H9 (cell line): ENCODE measurements around the gene COL23A1. TPM values are rescaled to one million over a fixed set of nuclear protein-coding genes. Genes with fewer than 3 reads are reported as not detected.

Experiments used
- DNase-seq: peaks from one replicate; pipeline ENCODE4 v3.0.0-alpha.2; 2017
- H2AFZ ChIP-seq: one replicate; pipeline ENCODE4 v1.6.1; 2013; ENCODE audit warnings: mild to moderate bottlenecking, low read length, control low read depth, moderate library complexity
- H2AK5ac ChIP-seq: 2 replicates; pipeline ENCODE4 v1.6.1; 2013; ENCODE audit warnings: low read length, control low read depth, mixed read lengths; ENCODE audit not compliant: insufficient read length
- H2BK120ac ChIP-seq: one replicate; pipeline ENCODE4 v1.6.1; 2013; ENCODE audit warnings: low read depth, mild to moderate bottlenecking, low read length, control low read depth, inconsistent platforms; ENCODE audit not compliant: poor library complexity, severe bottlenecking
- H2BK12ac ChIP-seq: 2 replicates; pipeline ENCODE4 v1.6.1; 2013; ENCODE audit warnings: low read length, control low read depth, mixed read lengths, low read depth; ENCODE audit not compliant: insufficient read length
- H2BK15ac ChIP-seq: 2 replicates; pipeline ENCODE4 v1.6.1; 2013; ENCODE audit warnings: low read depth, low read length, control low read depth
- H2BK20ac ChIP-seq: one replicate; pipeline ENCODE4 v1.6.1; 2013; ENCODE audit warnings: low read depth, mild to moderate bottlenecking, low read length, control low read depth, inconsistent platforms; ENCODE audit not compliant: poor library complexity, severe bottlenecking
- H2BK5ac ChIP-seq: 2 replicates; pipeline ENCODE4 v1.6.1; 2013; ENCODE audit warnings: low read length, control low read depth, mixed read lengths; ENCODE audit not compliant: insufficient read length
- H3K14ac ChIP-seq: 2 replicates; pipeline ENCODE4 v1.6.1; 2013; ENCODE audit warnings: low read length, control low read depth; ENCODE audit not compliant: insufficient read depth
- H3K18ac ChIP-seq: 2 replicates; pipeline ENCODE4 v1.6.1; 2013; ENCODE audit warnings: low read depth, mild to moderate bottlenecking, mixed read lengths, low read length, control low read depth; ENCODE audit not compliant: insufficient read length
- H3K23ac ChIP-seq: 2 replicates; pipeline ENCODE4 v1.6.1; 2013; ENCODE audit warnings: low read length, control low read depth, mixed read lengths, low read depth; ENCODE audit not compliant: insufficient read length
- H3K23me2 ChIP-seq: 2 replicates; pipeline ENCODE4 v1.6.1; 2013; ENCODE audit warnings: low read depth, mild to moderate bottlenecking, mixed read lengths, low read length, control low read depth; ENCODE audit not compliant: insufficient read length, poor library complexity, severe bottlenecking
- H3K27ac ChIP-seq: 2 replicates; pipeline ENCODE4 v1.5.1; 2013; ENCODE audit warnings: low read length, control low read depth, mixed read lengths, low read depth; ENCODE audit not compliant: insufficient read length
- H3K27me3 ChIP-seq: 2 replicates; pipeline ENCODE4 v1.6.1; 2013; ENCODE audit warnings: low read length, control low read depth, inconsistent platforms; ENCODE audit not compliant: insufficient read depth
- H3K4ac ChIP-seq: 2 replicates; pipeline ENCODE4 v1.6.1; 2013; ENCODE audit warnings: low read depth, mild to moderate bottlenecking, control low read depth, inconsistent platforms, low read length, moderate library complexity
- H3K4me1 ChIP-seq: 2 replicates; pipeline ENCODE4 v1.6.1; 2013; ENCODE audit warnings: low read length, control low read depth, inconsistent platforms; ENCODE audit not compliant: insufficient read depth
- H3K4me2 ChIP-seq: 2 replicates; pipeline ENCODE4 v1.6.1; 2013; ENCODE audit warnings: low read length, control low read depth, mixed read lengths; ENCODE audit not compliant: insufficient read length, insufficient read depth
- H3K56ac ChIP-seq: 2 replicates; pipeline ENCODE4 v1.6.1; 2013; ENCODE audit warnings: low read depth, mild to moderate bottlenecking, mixed read lengths, low read length, control low read depth; ENCODE audit not compliant: insufficient read length
- H3K79me1 ChIP-seq: 2 replicates; pipeline ENCODE4 v1.6.1; 2013; ENCODE audit warnings: low read depth, mild to moderate bottlenecking, moderate library complexity, low read length, control low read depth, inconsistent platforms; ENCODE audit not compliant: insufficient read depth, poor library complexity, severe bottlenecking
- H3K79me2 ChIP-seq: 2 replicates; pipeline ENCODE4 v1.6.1; 2013; ENCODE audit warnings: low read length, control low read depth, inconsistent platforms; ENCODE audit not compliant: insufficient read depth
- H3K9ac ChIP-seq: 2 replicates; pipeline ENCODE4 v1.6.1; 2013; ENCODE audit warnings: low read length, control low read depth, mixed read lengths; ENCODE audit not compliant: insufficient read length; ENCODE audit errors: extremely low read depth
- H3K9me3 ChIP-seq: one replicate; pipeline ENCODE4 v1.6.1; 2013; ENCODE audit warnings: low read depth, low read length, inconsistent platforms; ENCODE audit not compliant: control insufficient read depth
- H3T11ph ChIP-seq: one replicate; pipeline ENCODE4 v1.6.1; 2013; ENCODE audit warnings: mild to moderate bottlenecking, low read length, control low read depth, inconsistent platforms
- H4K20me1 ChIP-seq: one replicate; pipeline ENCODE4 v1.6.1; 2013; ENCODE audit not compliant: control insufficient read depth, insufficient read length, insufficient read depth
- H4K5ac ChIP-seq: 2 replicates; pipeline ENCODE4 v1.6.1; 2013; ENCODE audit warnings: low read depth, mild to moderate bottlenecking, mixed read lengths, low read length, control low read depth; ENCODE audit not compliant: insufficient read length
- H4K8ac ChIP-seq: replicated peaks from 2 replicates; pipeline ENCODE4 v1.6.1; 2013; ENCODE audit warnings: low read length, control low read depth, mixed read lengths, low read depth; ENCODE audit not compliant: insufficient read length
- H4K91ac ChIP-seq: 2 replicates; pipeline ENCODE4 v1.6.1; 2013; ENCODE audit warnings: low read depth, mild to moderate bottlenecking, moderate library complexity, mixed read lengths, low read length, control low read depth; ENCODE audit not compliant: insufficient read length
- H3K27ac Mint-ChIP-seq, 3 experiments: 2 replicates in 2 of 3; 3 replicates in 1 of 3; pipeline ENCODE4 v1.8.0; 2020 to 2021; ENCODE audit warnings: mixed read lengths in 3 of 3, mild to moderate bottlenecking in 1 of 3, moderate library complexity in 1 of 3
- H3K27me3 Mint-ChIP-seq: 2 replicates; pipeline ENCODE4 v1.8.0; 2021; ENCODE audit warnings: low read depth, mild to moderate bottlenecking, moderate library complexity, mixed read lengths
- H3K36me3 Mint-ChIP-seq, 3 experiments: 2 replicates in 2 of 3; 3 replicates in 1 of 3; pipeline ENCODE4 v1.8.0; 2020 to 2021; ENCODE audit warnings: low read depth in 3 of 3, mixed read lengths in 3 of 3; ENCODE audit not compliant: insufficient read depth in 1 of 3
- H3K4me1 Mint-ChIP-seq, 2 experiments: 2 replicates each; pipeline ENCODE4 v1.8.0; 2020; ENCODE audit warnings: mixed read lengths in 2 of 2
- H3K4me3 Mint-ChIP-seq, 2 experiments: 2 replicates in 1 of 2; 3 replicates in 1 of 2; pipeline ENCODE4 v1.8.0; 2020 to 2021; ENCODE audit warnings: mild to moderate bottlenecking in 2 of 2, mixed read lengths in 2 of 2, moderate library complexity in 1 of 2
- H3K9me3 Mint-ChIP-seq, 2 experiments: 2 replicates in 1 of 2; 3 replicates in 1 of 2; pipeline ENCODE4 v1.8.0; 2020; ENCODE audit warnings: mild to moderate bottlenecking in 2 of 2, mixed read lengths in 2 of 2, moderate library complexity in 1 of 2
- WGBS: extraction: QIAGEN DNeasy Blood & Tissue Kit; methylation state at CpG from one replicate; pipeline ENCODE4 v1.1.7; 2013; ENCODE audit warnings: missing lambda C conversion rate, low lambda C conversion rate, mixed read lengths; ENCODE audit not compliant: insufficient read length; ENCODE audit errors: extremely low coverage; 5-methylcytosine and 5-hydroxymethylcytosine counted together
- total RNA-seq: library from RNA; stranded (reverse); gene quantifications from 2 replicates; pipeline ENCODE4 v1.2.1, GENCODE V29; 2021
- TF ChIP-seq, protein P1 (sequence below): fragments of 200-600 bp; sonication (generic); conservative IDR thresholded peaks from 3 replicates; pipeline ENCODE4 v1.8.0; 2021; ENCODE audit warnings: antibody characterized with exemption, mild to moderate bottlenecking

Gene COL23A1
- total RNA-seq, 1 experiment from 2014 or later = 2.6 TPM

DNA sequence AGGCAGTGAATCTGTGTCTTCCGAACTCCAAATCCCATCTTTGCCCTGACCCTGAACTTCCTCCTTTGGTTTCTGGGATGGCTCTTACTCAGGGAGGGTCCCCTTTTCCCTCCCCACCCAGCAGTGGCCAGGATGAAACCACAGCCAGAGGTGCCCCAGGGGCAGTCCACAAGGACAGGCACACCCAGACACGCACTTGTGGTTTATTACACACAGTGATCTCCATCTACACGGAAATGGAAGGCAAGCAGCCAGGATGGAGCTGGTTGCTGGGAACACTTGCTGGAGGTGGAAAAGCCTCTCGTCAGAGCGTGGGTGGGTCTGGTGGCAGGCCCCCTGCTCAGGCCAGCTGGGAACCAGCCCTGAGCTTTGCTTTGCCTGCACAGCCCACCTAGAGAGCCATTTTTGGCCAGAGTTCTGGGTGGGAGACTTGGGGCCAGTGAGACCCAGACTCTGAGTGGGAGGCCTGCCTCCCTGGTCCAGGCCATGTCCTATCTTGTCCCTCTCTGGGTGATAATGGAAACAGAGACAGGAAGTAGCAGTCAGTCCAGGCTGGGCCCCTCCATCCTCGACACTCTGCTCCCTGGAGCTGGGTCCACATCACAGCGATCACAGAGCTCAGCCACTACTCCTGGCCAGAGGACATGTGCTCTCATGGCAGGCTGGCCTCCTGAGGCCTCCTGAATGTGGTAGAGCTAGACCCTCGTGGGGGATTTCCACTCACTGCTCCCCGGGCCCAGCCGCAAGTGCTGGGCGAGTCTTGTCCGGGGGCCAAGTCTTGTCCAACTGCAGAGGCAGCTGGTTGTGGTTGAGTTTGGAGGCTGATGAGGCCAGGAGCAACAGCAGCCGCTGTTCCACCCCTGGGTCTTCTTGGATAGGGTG is 352.5 kb downstream of the COL23A1 start:
- H3K27me3 Mint-ChIP-seq = peaks cover 4% of the 10 kb centered on the region
- Histone ChIP-seq H3K4me2 (no peak overlapping the region), H3K14ac (no peak overlapping the region; the same call in 1 of the 2 replicates), H3K79me1 (no peaks in the 10 kb centered on the region), H2BK12ac (no peak overlapping the region), H3K4me1 (no peaks in the 10 kb centered on the region), H3K18ac (no peak overlapping the region), H4K91ac (no peak overlapping the region), H2BK120ac (no peak overlapping the region), H3K9ac (no peak overlapping the region), H2BK20ac (no peak overlapping the region), H3K56ac (no peak overlapping the region), H3K27me3 (no peaks in the 10 kb centered on the region), H4K20me1 (peaks cover 2% of the 10 kb centered on the region), H3K9me3 (no peaks in the 10 kb centered on the region), H3K4ac (no peak overlapping the region), H3K79me2 (no peaks in the 10 kb centered on the region), H3K23ac (no peak overlapping the region), H2BK5ac (no peak overlapping the region), H2AFZ (no peak overlapping the region), H3T11ph (no peak overlapping the region), H4K8ac (no peak overlapping the region), H2AK5ac (no peak overlapping the region), H2BK15ac (no peak overlapping the region), H3K23me2 (peaks cover 4% of the 10 kb centered on the region), H3K27ac (no peak overlapping the region), H4K5ac (no peak overlapping the region)
- TF ChIP-seq, protein P1, sequence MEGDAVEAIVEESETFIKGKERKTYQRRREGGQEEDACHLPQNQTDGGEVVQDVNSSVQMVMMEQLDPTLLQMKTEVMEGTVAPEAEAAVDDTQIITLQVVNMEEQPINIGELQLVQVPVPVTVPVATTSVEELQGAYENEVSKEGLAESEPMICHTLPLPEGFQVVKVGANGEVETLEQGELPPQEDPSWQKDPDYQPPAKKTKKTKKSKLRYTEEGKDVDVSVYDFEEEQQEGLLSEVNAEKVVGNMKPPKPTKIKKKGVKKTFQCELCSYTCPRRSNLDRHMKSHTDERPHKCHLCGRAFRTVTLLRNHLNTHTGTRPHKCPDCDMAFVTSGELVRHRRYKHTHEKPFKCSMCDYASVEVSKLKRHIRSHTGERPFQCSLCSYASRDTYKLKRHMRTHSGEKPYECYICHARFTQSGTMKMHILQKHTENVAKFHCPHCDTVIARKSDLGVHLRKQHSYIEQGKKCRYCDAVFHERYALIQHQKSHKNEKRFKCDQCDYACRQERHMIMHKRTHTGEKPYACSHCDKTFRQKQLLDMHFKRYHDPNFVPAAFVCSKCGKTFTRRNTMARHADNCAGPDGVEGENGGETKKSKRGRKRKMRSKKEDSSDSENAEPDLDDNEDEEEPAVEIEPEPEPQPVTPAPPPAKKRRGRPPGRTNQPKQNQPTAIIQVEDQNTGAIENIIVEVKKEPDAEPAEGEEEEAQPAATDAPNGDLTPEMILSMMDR = no peak
- no CpG with 5 or more reads among the region's 13 CpGs for WGBS
- H3K9me3 Mint-ChIP-seq = no peaks in the 10 kb centered on the region; a peak in 2 of 5 replicates
- H3K4me3 Mint-ChIP-seq = no peak overlapping the region
- H3K4me1 Mint-ChIP-seq = peaks cover 11 to 15% of the 10 kb centered on the region in 2 experiments
- no peak for DNase-seq
- H3K36me3 Mint-ChIP-seq = no peaks in the 10 kb centered on the region
- no peak overlapping the region; a peak in 1 of 7 replicates for H3K27ac Mint-ChIP-seq
